BLaER1 (cell line): Measurements from ENCODE around the gene CEACAM19.
A peak's percentile ranks its signal among the peaks of the same experiment; 100 is the strongest.

ENCODE experiments used
- H3K27ac ChIP-seq: shearing (Covaris generic); formaldehyde crosslinking; 2 replicates; pipeline ENCODE4 v1.8.1; 2022
- H3K27me3 ChIP-seq: shearing (Covaris generic); formaldehyde crosslinking; 2 replicates; pipeline ENCODE4 v1.8.1; 2022
- H3K36me3 ChIP-seq: shearing (Covaris generic); formaldehyde crosslinking; 2 replicates; pipeline ENCODE4 v1.8.1; 2022
- H3K4me1 ChIP-seq: shearing (Covaris generic); formaldehyde crosslinking; 2 replicates; pipeline ENCODE4 v1.8.1; 2022
- H3K4me2 ChIP-seq: shearing (Covaris generic); formaldehyde crosslinking; 2 replicates; pipeline ENCODE4 v1.8.1; 2022
- H3K4me3 ChIP-seq: shearing (Covaris generic); formaldehyde crosslinking; 2 replicates; pipeline ENCODE4 v1.8.1; 2022
- H3K9ac ChIP-seq: shearing (Covaris generic); formaldehyde crosslinking; 2 replicates; pipeline ENCODE4 v1.8.1; 2022
- H3K9me3 ChIP-seq: shearing (Covaris generic); formaldehyde crosslinking; 2 replicates; pipeline ENCODE4 v1.8.1; 2022
- H4K20me1 ChIP-seq: shearing (Covaris generic); formaldehyde crosslinking; 2 replicates; pipeline ENCODE4 v1.8.1; 2022
- Cebpa-rat ChIP-seq: shearing (Covaris generic); IDR thresholded peaks from 2 replicates; pipeline ENCODE4 v1.8.1; 2022

CEACAM19 gene

DNA sequence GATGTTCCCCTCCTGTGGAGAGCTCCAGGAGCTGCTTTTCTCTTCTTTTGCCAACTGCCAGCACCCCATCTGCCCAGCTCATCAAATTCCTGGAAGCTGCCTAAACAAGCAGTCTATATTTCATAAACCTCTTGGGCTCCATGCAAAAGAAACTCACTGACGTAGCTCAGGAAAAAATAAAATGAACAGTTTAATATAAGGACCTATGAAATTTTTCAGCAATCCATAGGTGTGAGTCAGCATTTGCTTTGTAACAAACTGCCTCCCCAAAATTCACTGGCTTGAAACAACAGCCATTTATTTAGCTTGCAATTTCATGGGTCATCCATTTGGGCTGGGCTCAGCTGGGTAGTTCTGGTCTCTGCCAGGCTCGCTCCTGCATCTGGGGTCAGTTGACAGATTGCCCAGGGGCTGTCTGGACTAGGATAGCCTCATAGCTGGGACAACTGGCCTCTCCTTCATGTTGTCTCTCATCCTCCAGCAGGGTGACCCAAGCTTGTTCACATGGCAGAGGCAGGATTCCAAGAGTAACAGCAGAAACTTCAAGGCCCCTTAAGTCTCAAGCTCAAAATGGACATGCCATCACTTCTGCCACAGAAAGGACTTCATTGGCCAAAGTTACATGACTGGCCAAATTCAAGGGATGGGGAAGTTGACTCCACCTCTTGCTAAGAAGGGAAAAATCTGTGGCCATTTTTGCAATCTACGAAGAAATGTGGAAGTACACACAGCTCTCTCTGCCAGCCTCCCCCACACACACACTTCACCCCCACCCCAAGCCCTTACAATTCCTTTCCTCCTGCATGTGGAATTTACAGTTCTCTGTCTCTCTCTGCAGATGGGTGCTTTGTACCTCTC lies 35.5 kb upstream of the CEACAM19 start:
- H3K27ac ChIP-seq: no peak overlapping the region
- no peaks in the 10 kb centered on the region for H3K27me3 ChIP-seq
- no peak overlapping the region for H3K4me3 ChIP-seq
- no peak overlapping the region for H3K4me2 ChIP-seq
- H3K4me1 ChIP-seq: no peaks in the 10 kb centered on the region
- no peaks in the 10 kb centered on the region for H3K36me3 ChIP-seq
- no peaks in the 10 kb centered on the region for H4K20me1 ChIP-seq
- TF ChIP-seq Cebpa-rat: no peak
- no peaks in the 10 kb centered on the region for H3K9me3 ChIP-seq
- H3K9ac ChIP-seq: no peak overlapping the region

DNA sequence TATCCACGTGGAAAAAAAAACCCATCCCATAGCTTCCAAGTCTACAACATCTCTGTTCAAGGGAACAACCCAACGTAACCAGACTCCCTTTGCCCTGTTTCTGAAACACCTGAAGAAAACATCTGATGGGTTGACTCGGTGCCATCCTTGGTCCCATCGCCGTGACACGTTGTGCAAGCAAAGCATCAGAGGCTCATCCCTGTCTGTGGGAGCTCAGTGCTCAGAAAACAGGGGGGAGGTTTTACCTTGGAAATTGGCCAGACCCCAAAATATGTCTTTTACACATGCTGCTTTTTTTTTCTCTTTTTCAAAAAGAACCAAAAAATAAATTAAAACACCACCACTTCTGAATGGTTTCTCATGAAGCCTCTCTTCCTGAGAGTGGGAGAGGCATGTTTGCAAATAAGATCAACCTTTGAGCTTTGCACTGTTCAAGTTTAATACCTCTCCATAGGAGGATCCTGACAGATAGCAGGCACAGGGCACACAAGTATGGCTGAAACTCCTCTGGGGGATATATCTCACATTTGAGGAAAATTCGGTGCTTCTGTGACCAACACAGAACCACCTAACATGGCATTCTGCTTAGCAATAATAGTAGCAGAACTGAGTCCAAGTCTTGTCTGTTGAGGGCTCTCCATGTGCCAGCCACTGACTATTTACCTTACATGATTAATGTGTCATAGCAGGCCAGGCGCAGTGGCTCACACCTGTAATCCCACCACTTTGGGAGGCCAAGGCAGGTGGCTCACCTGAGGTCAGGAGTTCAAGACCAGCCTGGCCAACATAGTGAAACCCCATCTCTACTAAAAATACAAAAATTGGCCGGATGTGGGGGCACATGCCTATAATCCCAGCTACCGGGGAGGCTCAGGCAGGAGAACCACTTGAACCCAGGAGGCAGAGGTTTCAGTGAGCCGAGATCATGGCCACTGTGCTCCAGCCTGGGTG lies 34.6 kb upstream of the CEACAM19 start:
- no peak overlapping the region for H3K4me3 ChIP-seq
- H3K4me2 ChIP-seq: no peak overlapping the region
- H3K4me1 ChIP-seq: no peaks in the 10 kb centered on the region
- no peaks in the 10 kb centered on the region for H3K27me3 ChIP-seq
- no peaks in the 10 kb centered on the region for H3K9me3 ChIP-seq
- no peaks in the 10 kb centered on the region for H3K36me3 ChIP-seq
- H4K20me1 ChIP-seq: no peaks in the 10 kb centered on the region
- no peak overlapping the region for H3K27ac ChIP-seq
- H3K9ac ChIP-seq: no peak overlapping the region
- no peak for TF ChIP-seq Cebpa-rat

DNA sequence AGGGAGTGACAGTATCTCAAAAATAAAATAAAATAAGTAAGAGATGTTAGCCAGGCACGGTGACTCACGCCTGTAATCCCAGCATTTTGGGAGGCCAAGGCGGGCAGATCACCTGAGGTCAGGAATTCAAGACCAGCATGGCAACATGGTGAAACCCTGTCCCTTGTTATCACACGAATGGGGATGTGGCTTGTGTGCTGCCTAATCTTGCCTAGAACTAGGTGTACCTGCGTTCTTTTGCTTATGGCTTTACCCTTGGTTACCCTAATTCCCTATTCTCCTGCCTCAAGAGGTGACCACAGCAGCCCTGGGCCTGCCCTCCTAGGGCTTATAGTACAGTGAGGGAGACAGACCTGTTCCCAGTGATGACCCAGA lies 33.9 kb upstream of the CEACAM19 start:
- H3K36me3 ChIP-seq: no peaks in the 10 kb centered on the region
- no peak overlapping the region for H3K4me3 ChIP-seq
- H3K9ac ChIP-seq: no peak overlapping the region
- TF ChIP-seq Cebpa-rat: no peak
- H3K9me3 ChIP-seq: no peaks in the 10 kb centered on the region
- H3K27me3 ChIP-seq: no peaks in the 10 kb centered on the region
- H3K27ac ChIP-seq: no peak overlapping the region
- no peak overlapping the region for H3K4me2 ChIP-seq
- H3K4me1 ChIP-seq: no peaks in the 10 kb centered on the region
- no peaks in the 10 kb centered on the region for H4K20me1 ChIP-seq

DNA sequence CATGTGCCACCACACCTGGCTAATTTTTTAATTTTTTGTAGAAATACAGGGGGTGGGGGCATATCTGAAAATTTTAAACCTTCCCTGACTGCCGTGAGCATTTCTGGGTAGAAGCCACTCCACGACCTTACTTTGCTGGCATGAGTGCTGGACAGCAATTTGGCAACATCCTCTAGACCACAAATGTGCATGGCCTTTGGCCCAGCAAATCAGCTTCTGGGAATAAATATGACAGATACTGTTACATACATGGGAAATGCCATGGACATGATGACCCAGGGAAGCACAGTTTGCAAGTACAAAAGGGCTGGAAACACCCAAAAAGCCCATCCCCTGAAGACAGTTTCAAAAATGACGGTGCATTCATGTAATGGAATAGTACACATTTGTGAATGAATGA lies 30.8 kb upstream of the CEACAM19 start:
- no peaks in the 10 kb centered on the region for H3K27me3 ChIP-seq
- H3K9me3 ChIP-seq: no peaks in the 10 kb centered on the region
- H3K4me1 ChIP-seq: no peaks in the 10 kb centered on the region
- no peak overlapping the region for H3K4me2 ChIP-seq
- no peak for TF ChIP-seq Cebpa-rat
- no peak overlapping the region for H3K9ac ChIP-seq
- no peaks in the 10 kb centered on the region for H3K36me3 ChIP-seq
- no peak overlapping the region for H3K27ac ChIP-seq
- H4K20me1 ChIP-seq: no peaks in the 10 kb centered on the region
- no peak overlapping the region for H3K4me3 ChIP-seq

DNA sequence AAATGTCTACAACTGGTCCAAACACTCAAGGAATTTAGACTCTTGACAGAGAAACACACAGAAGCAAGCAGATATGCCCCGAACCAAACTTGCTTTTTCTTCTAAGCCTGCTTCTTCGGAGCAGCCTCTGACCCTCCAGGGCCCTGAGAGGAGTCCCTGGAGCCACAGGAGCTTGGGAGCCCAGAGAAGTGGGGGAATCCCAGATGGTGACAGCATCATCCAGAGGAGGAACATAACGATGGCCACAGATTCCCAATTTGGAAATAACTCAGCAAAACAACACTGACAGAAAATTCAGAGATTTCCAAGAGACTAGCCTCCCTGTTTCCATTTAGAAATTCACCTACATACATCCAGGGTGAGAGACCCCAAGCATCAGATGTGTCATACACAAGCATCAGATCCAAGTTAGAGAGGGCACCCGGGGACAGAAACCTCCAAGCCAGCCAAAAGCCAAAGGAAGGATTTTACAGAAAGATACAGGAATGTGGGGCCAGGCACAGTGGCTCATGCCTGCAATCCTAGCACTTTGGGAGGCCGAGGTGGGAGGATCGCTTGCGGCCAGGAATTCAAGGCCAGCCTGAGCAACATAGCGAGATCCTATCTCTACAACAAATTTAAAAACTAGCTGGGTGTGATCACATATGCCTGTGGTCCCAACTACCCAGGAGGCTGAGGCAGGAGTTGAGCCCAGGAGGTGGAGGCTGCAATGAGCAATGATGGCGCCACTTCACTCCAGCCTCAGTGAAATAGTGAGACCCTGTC lies 29.6 kb upstream of the CEACAM19 start:
- Histone ChIP-seq H3K4me3 (no peak overlapping the region), H3K9me3 (no peaks in the 10 kb centered on the region), H3K9ac (no peak overlapping the region), H3K36me3 (no peaks in the 10 kb centered on the region), H3K27ac (no peak overlapping the region), H3K27me3 (no peaks in the 10 kb centered on the region), H3K4me2 (no peak overlapping the region), H4K20me1 (no peaks in the 10 kb centered on the region), H3K4me1 (no peaks in the 10 kb centered on the region)
- TF ChIP-seq Cebpa-rat: no peak

DNA sequence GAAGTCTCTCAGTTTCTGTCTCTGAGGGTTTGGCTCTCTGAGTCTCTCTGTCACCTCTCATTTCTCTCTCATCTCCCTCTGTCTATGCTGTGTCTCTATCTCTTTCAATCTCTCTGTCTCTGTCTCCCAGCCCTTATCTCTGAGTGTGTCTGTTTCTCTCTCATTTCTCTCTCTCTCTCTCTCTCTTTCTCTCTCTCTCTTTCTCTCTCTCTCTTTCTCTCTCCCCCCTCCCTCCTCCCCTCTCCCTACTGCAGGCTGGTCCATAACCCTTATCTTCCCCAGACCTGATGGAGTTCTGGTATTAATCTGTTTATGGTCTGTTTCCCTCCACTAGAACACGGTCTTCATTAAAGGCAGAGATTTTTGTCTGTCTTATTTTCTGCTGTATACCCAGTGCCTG lies 28.9 kb upstream of the CEACAM19 start:
- Histone ChIP-seq H3K4me2 (no peak overlapping the region), H3K27ac (no peak overlapping the region), H3K9ac (no peak overlapping the region), H3K36me3 (no peaks in the 10 kb centered on the region), H3K27me3 (no peaks in the 10 kb centered on the region), H4K20me1 (no peaks in the 10 kb centered on the region), H3K4me1 (no peaks in the 10 kb centered on the region), H3K9me3 (no peaks in the 10 kb centered on the region), H3K4me3 (no peak overlapping the region)
- TF ChIP-seq Cebpa-rat: no peak

DNA sequence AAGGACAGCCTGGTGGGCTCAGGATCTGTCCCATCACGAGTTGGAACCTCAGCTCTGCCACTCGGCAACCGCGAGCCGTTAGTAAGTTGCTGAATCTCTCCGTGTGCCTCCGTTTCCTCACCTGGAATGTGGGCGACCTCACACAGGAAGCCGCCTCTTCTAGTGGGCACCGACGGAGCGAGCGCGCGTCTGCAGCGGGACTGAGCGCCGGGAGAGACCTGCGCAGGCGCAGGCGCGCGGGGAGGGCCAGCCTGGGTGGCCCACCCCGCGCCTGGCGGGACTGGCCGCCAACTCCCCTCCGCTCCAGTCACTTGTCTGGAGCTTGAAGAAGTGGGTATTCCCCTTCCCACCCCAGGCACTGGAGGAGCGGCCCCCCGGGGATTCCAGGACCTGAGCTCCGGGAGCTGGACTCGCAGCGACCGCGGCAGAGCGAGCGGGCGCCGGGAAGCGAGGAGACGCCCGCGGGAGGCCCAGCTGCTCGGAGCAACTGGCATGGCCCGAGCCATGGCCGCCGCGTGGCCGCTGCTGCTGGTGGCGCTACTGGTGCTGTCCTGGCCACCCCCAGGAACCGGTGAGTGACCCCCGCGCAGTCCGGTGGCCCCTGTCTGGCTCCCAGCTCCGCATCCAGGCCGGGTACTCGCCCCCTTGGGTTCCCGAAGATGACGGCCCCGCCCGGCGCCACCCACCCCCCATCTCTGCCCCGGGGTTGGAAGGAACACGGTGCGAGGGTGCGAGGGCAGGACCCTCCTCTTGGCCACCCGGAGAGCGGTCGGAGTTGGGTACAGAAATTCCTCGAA lies 27.5 kb upstream of the CEACAM19 start, which contains the start of gene PVR:
PVR (plus strand) TSS at position 306 of the 797 bp plus-strand sequence; CDS start at position 493, 187 bp downstream.
- Histone ChIP-seq H3K9me3 (no peaks in the 10 kb centered on the region), H3K4me3 (peak within 1 kb of the TSS; percentile 75), H4K20me1 (no peaks in the 10 kb centered on the region), H3K27ac (peak within 1 kb of the TSS; percentile 37; the same call in 1 of the 2 replicates), H3K27me3 (no peaks in the 10 kb centered on the region), H3K36me3 (no peaks in the 10 kb centered on the region), H3K9ac (peak within 1 kb of the TSS; percentile 76), H3K4me2 (peak within 1 kb of the TSS; percentile 80), H3K4me1 (no peaks in the 10 kb centered on the region)
- no peak for TF ChIP-seq Cebpa-rat

DNA sequence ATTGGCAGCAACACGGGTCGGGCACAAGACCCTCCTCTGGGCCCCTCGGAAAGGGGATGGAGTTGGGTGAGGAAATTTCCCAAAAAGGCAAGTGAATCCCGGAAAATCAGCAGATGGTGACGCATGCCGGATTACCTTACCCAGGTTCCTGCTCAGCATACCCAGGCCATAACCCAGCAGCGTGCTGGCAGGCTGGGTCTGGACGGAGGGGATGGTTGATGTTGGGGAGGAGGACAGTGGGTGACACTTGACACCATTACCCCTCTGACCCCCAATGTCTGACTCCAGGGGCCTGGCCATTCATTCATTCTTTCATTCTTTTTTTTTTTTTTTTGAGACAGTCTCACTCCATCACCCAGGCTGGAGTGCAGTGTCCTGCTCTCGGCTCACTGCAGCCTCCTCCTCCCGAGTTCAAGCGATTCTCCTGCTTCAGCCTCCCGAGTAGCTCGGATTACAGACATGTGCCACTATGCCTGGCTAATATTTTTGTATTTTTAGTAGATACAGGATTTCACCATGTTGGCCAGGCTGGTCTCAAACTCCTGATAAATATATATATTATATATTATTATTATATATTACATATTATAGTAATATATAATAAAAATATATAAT lies 26.8 kb upstream of the CEACAM19 start:
- Histone ChIP-seq H3K27me3 (no peaks in the 10 kb centered on the region), H3K9me3 (no peaks in the 10 kb centered on the region), H3K4me1 (no peaks in the 10 kb centered on the region), H3K9ac (peak overlapping the region; percentile 76), H3K4me3 (peak overlapping the region; percentile 75), H4K20me1 (no peaks in the 10 kb centered on the region), H3K27ac (no peak overlapping the region), H3K36me3 (peaks cover 2% of the 10 kb centered on the region; the same call in 1 of the 2 replicates), H3K4me2 (peak overlapping the region; percentile 80)
- no peak for TF ChIP-seq Cebpa-rat
